DOHH2 (cell line): Measurements from ENCODE around the gene PDIA6.

Experiments used
- H3F3A ChIP-seq: fragments of 200-600 bp; sonication (generic), shearing (Covaris generic); 2 replicates; pipeline ENCODE4 v1.6.0; 2016; ENCODE audit warnings: antibody characterized with exemption, mild to moderate bottlenecking; ENCODE audit not compliant: control insufficient read depth, insufficient read depth
- H3K27ac ChIP-seq: fragments of 200-600 bp; sonication (generic); 2 replicates; pipeline ENCODE4 v1.5.1; 2014; ENCODE audit warnings: low read depth, mild to moderate bottlenecking, low read length, moderate library complexity
- H3K27me3 ChIP-seq: fragments of 200-600 bp; sonication (generic); 2 replicates; pipeline ENCODE4 v1.6.1; 2014; ENCODE audit warnings: mild to moderate bottlenecking, low read length, mixed read lengths; ENCODE audit not compliant: control insufficient read depth
- H3K36me3 ChIP-seq: fragments of 200-600 bp; sonication (generic); 2 replicates; pipeline ENCODE4 v1.6.1; 2014; ENCODE audit warnings: mild to moderate bottlenecking, low read length, moderate library complexity, mixed read lengths; ENCODE audit not compliant: control insufficient read depth
- H3K4me1 ChIP-seq: fragments of 200-600 bp; sonication (generic); 2 replicates; pipeline ENCODE4 v1.6.1; 2014; ENCODE audit warnings: mild to moderate bottlenecking, low read length, mixed read lengths; ENCODE audit not compliant: control insufficient read depth
- H3K4me2 ChIP-seq: fragments of 200-600 bp; sonication (generic); 2 replicates; pipeline ENCODE4 v1.6.0; 2014; ENCODE audit warnings: mild to moderate bottlenecking, low read length, moderate library complexity
- H3K4me3 ChIP-seq: fragments of 200-600 bp; sonication (generic); 2 replicates; pipeline ENCODE4 v1.5.1; 2014; ENCODE audit warnings: mild to moderate bottlenecking, low read length, mixed read lengths
- H3K79me2 ChIP-seq: fragments of 200-600 bp; sonication (generic); 2 replicates; pipeline ENCODE4 v1.6.1; 2014; ENCODE audit warnings: mild to moderate bottlenecking, low read length, mixed read lengths; ENCODE audit not compliant: control insufficient read depth
- H3K9me2 ChIP-seq: fragments of 200-600 bp; sonication (generic); replicated peaks from 2 replicates; pipeline ENCODE4 v1.6.1; 2014; ENCODE audit warnings: mild to moderate bottlenecking, low read length, mixed read lengths; ENCODE audit not compliant: control insufficient read depth
- H3K9me3 ChIP-seq: fragments of 200-600 bp; sonication (generic); 2 replicates; pipeline ENCODE4 v1.6.1; 2014; ENCODE audit warnings: antibody characterized with exemption, low read length, mixed read lengths; ENCODE audit not compliant: control insufficient read depth, insufficient read depth
- H4K20me1 ChIP-seq: fragments of 200-600 bp; sonication (generic); 2 replicates; pipeline ENCODE4 v1.6.0; 2014; ENCODE audit warnings: low read depth, mild to moderate bottlenecking, antibody characterized with exemption, low read length, moderate library complexity; ENCODE audit not compliant: control insufficient read depth, insufficient read depth
- CTCF ChIP-seq: fragments of 200-600 bp; sonication (generic); IDR thresholded peaks from one replicate; pipeline ENCODE4 v1.5.1; 2014; ENCODE audit warnings: antibody characterized with exemption, mild to moderate bottlenecking, low read depth, low read length; ENCODE audit not compliant: poor library complexity, severe bottlenecking
- EZH2phosphoT487 ChIP-seq: fragments of 200-600 bp; sonication (generic); IDR thresholded peaks from 2 replicates; pipeline ENCODE4 v1.6.1; 2017; ENCODE audit warnings: borderline replicate concordance, mild to moderate bottlenecking, antibody characterized with exemption, low read length, moderate library complexity, mixed read lengths

Gene PDIA6

GRCh38 chr2:10832203-10832936 is 19.8 kb upstream of the PDIA6 start:
- Histone ChIP-seq H4K20me1 (no peaks in the 10 kb centered on the region), H3F3A (no peaks in the 10 kb centered on the region), H3K36me3 (no peaks in the 10 kb centered on the region), H3K27ac (no peak overlapping the region), H3K79me2 (no peaks in the 10 kb centered on the region), H3K9me2 (no peaks in the 10 kb centered on the region), H3K9me3 (no peaks in the 10 kb centered on the region), H3K4me2 (peak overlapping the region; percentile 12), H3K4me1 (peaks cover 28% of the 10 kb centered on the region), H3K4me3 (no peak overlapping the region), H3K27me3 (peaks cover 31% of the 10 kb centered on the region)
- no peak for TF ChIP-seq EZH2phosphoT487
- TF ChIP-seq CTCF: peak; percentile 93

DNA sequence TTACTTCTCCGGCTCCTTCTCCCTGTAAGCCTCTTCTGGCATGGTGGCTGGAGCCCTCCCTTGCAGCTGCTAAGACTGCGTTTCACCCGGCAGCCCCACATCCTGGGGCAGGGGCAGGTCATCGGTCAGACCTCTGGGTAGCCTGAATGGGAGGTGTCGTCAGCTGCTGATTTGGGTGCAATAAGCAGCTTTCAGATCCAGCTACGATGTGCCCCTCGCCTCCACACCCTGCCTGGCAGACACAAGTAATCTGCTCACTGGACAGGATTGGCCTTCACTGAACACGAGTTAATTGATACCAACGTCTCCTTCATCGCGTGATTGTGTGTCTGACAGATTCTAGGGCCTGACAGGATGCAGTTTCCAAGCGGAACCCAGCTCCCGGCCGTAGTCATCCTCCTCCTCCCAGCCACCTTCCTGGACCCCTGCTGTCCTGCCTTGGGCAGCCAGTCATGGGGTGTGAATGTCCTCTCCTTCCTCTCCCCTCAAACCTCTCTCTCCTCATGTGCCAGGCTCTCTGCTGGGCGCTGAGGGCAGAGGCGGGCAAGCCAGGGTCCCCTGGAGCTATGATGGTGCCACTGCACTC is 18.9 kb upstream of the PDIA6 start:
- Histone ChIP-seq H3K36me3 (no peaks in the 10 kb centered on the region), H4K20me1 (no peaks in the 10 kb centered on the region), H3K9me2 (no peaks in the 10 kb centered on the region), H3K79me2 (no peaks in the 10 kb centered on the region), H3K4me3 (no peak overlapping the region), H3F3A (no peaks in the 10 kb centered on the region), H3K27me3 (peaks cover 35% of the 10 kb centered on the region), H3K4me2 (no peak overlapping the region), H3K9me3 (no peaks in the 10 kb centered on the region), H3K4me1 (peaks cover 37% of the 10 kb centered on the region), H3K27ac (no peak overlapping the region)
- TF ChIP-seq EZH2phosphoT487 (no peak), CTCF (no peak)

- Histone ChIP-seq H3K4me2 (no peak overlapping the region), H3K4me1 (peaks cover 37% of the 10 kb centered on the region), H4K20me1 (no peaks in the 10 kb centered on the region), H3K79me2 (no peaks in the 10 kb centered on the region), H3K27me3 (peaks cover 38% of the 10 kb centered on the region), H3K27ac (no peak overlapping the region), H3K9me3 (no peaks in the 10 kb centered on the region), H3K4me3 (no peak overlapping the region), H3F3A (no peaks in the 10 kb centered on the region), H3K9me2 (no peaks in the 10 kb centered on the region), H3K36me3 (no peaks in the 10 kb centered on the region)
- no peak for TF ChIP-seq CTCF
These were observed 18.2 kb upstream of the PDIA6 start for GRCh38 chr2:10830641-10831399.
